H9 (cell line): ENCODE measurements around the gene EDAR. TPM values are rescaled to one million over a fixed set of nuclear protein-coding genes. Genes with fewer than 3 reads are reported as not detected.

Experiments
- DNase-seq: peaks from one replicate; pipeline ENCODE4 v3.0.0-alpha.2; 2017
- H2AFZ ChIP-seq: one replicate; pipeline ENCODE4 v1.6.1; 2013; ENCODE audit warnings: mild to moderate bottlenecking, low read length, control low read depth, moderate library complexity
- H2AK5ac ChIP-seq: 2 replicates; pipeline ENCODE4 v1.6.1; 2013; ENCODE audit warnings: low read length, control low read depth, mixed read lengths; ENCODE audit not compliant: insufficient read length
- H2BK120ac ChIP-seq: one replicate; pipeline ENCODE4 v1.6.1; 2013; ENCODE audit warnings: low read depth, mild to moderate bottlenecking, low read length, control low read depth, inconsistent platforms; ENCODE audit not compliant: poor library complexity, severe bottlenecking
- H2BK12ac ChIP-seq: 2 replicates; pipeline ENCODE4 v1.6.1; 2013; ENCODE audit warnings: low read length, control low read depth, mixed read lengths, low read depth; ENCODE audit not compliant: insufficient read length
- H2BK15ac ChIP-seq: 2 replicates; pipeline ENCODE4 v1.6.1; 2013; ENCODE audit warnings: low read depth, low read length, control low read depth
- H2BK20ac ChIP-seq: one replicate; pipeline ENCODE4 v1.6.1; 2013; ENCODE audit warnings: low read depth, mild to moderate bottlenecking, low read length, control low read depth, inconsistent platforms; ENCODE audit not compliant: poor library complexity, severe bottlenecking
- H2BK5ac ChIP-seq: 2 replicates; pipeline ENCODE4 v1.6.1; 2013; ENCODE audit warnings: low read length, control low read depth, mixed read lengths; ENCODE audit not compliant: insufficient read length
- H3K14ac ChIP-seq: 2 replicates; pipeline ENCODE4 v1.6.1; 2013; ENCODE audit warnings: low read length, control low read depth; ENCODE audit not compliant: insufficient read depth
- H3K18ac ChIP-seq: 2 replicates; pipeline ENCODE4 v1.6.1; 2013; ENCODE audit warnings: low read depth, mild to moderate bottlenecking, mixed read lengths, low read length, control low read depth; ENCODE audit not compliant: insufficient read length
- H3K23ac ChIP-seq: 2 replicates; pipeline ENCODE4 v1.6.1; 2013; ENCODE audit warnings: low read length, control low read depth, mixed read lengths, low read depth; ENCODE audit not compliant: insufficient read length
- H3K23me2 ChIP-seq: 2 replicates; pipeline ENCODE4 v1.6.1; 2013; ENCODE audit warnings: low read depth, mild to moderate bottlenecking, mixed read lengths, low read length, control low read depth; ENCODE audit not compliant: insufficient read length, poor library complexity, severe bottlenecking
- H3K27ac ChIP-seq: 2 replicates; pipeline ENCODE4 v1.5.1; 2013; ENCODE audit warnings: low read length, control low read depth, mixed read lengths, low read depth; ENCODE audit not compliant: insufficient read length
- H3K27me3 ChIP-seq: 2 replicates; pipeline ENCODE4 v1.6.1; 2013; ENCODE audit warnings: low read length, control low read depth, inconsistent platforms; ENCODE audit not compliant: insufficient read depth
- H3K4ac ChIP-seq: 2 replicates; pipeline ENCODE4 v1.6.1; 2013; ENCODE audit warnings: low read depth, mild to moderate bottlenecking, control low read depth, inconsistent platforms, low read length, moderate library complexity
- H3K4me1 ChIP-seq: 2 replicates; pipeline ENCODE4 v1.6.1; 2013; ENCODE audit warnings: low read length, control low read depth, inconsistent platforms; ENCODE audit not compliant: insufficient read depth
- H3K4me2 ChIP-seq: 2 replicates; pipeline ENCODE4 v1.6.1; 2013; ENCODE audit warnings: low read length, control low read depth, mixed read lengths; ENCODE audit not compliant: insufficient read length, insufficient read depth
- H3K56ac ChIP-seq: 2 replicates; pipeline ENCODE4 v1.6.1; 2013; ENCODE audit warnings: low read depth, mild to moderate bottlenecking, mixed read lengths, low read length, control low read depth; ENCODE audit not compliant: insufficient read length
- H3K79me1 ChIP-seq: 2 replicates; pipeline ENCODE4 v1.6.1; 2013; ENCODE audit warnings: low read depth, mild to moderate bottlenecking, moderate library complexity, low read length, control low read depth, inconsistent platforms; ENCODE audit not compliant: insufficient read depth, poor library complexity, severe bottlenecking
- H3K79me2 ChIP-seq: 2 replicates; pipeline ENCODE4 v1.6.1; 2013; ENCODE audit warnings: low read length, control low read depth, inconsistent platforms; ENCODE audit not compliant: insufficient read depth
- H3K9ac ChIP-seq: 2 replicates; pipeline ENCODE4 v1.6.1; 2013; ENCODE audit warnings: low read length, control low read depth, mixed read lengths; ENCODE audit not compliant: insufficient read length; ENCODE audit errors: extremely low read depth
- H3K9me3 ChIP-seq: one replicate; pipeline ENCODE4 v1.6.1; 2013; ENCODE audit warnings: low read depth, low read length, inconsistent platforms; ENCODE audit not compliant: control insufficient read depth
- H3T11ph ChIP-seq: one replicate; pipeline ENCODE4 v1.6.1; 2013; ENCODE audit warnings: mild to moderate bottlenecking, low read length, control low read depth, inconsistent platforms
- H4K20me1 ChIP-seq: one replicate; pipeline ENCODE4 v1.6.1; 2013; ENCODE audit not compliant: control insufficient read depth, insufficient read length, insufficient read depth
- H4K5ac ChIP-seq: 2 replicates; pipeline ENCODE4 v1.6.1; 2013; ENCODE audit warnings: low read depth, mild to moderate bottlenecking, mixed read lengths, low read length, control low read depth; ENCODE audit not compliant: insufficient read length
- H4K8ac ChIP-seq: replicated peaks from 2 replicates; pipeline ENCODE4 v1.6.1; 2013; ENCODE audit warnings: low read length, control low read depth, mixed read lengths, low read depth; ENCODE audit not compliant: insufficient read length
- H4K91ac ChIP-seq: 2 replicates; pipeline ENCODE4 v1.6.1; 2013; ENCODE audit warnings: low read depth, mild to moderate bottlenecking, moderate library complexity, mixed read lengths, low read length, control low read depth; ENCODE audit not compliant: insufficient read length
- H3K27ac Mint-ChIP-seq, 3 experiments: 2 replicates in 2 of 3; 3 replicates in 1 of 3; pipeline ENCODE4 v1.8.0; 2020 to 2021; ENCODE audit warnings: mixed read lengths in 3 of 3, mild to moderate bottlenecking in 1 of 3, moderate library complexity in 1 of 3
- H3K27me3 Mint-ChIP-seq: 2 replicates; pipeline ENCODE4 v1.8.0; 2021; ENCODE audit warnings: low read depth, mild to moderate bottlenecking, moderate library complexity, mixed read lengths
- H3K36me3 Mint-ChIP-seq, 3 experiments: 2 replicates in 2 of 3; 3 replicates in 1 of 3; pipeline ENCODE4 v1.8.0; 2020 to 2021; ENCODE audit warnings: low read depth in 3 of 3, mixed read lengths in 3 of 3; ENCODE audit not compliant: insufficient read depth in 1 of 3
- H3K4me1 Mint-ChIP-seq, 2 experiments: 2 replicates each; pipeline ENCODE4 v1.8.0; 2020; ENCODE audit warnings: mixed read lengths in 2 of 2
- H3K4me3 Mint-ChIP-seq, 2 experiments: 2 replicates in 1 of 2; 3 replicates in 1 of 2; pipeline ENCODE4 v1.8.0; 2020 to 2021; ENCODE audit warnings: mild to moderate bottlenecking in 2 of 2, mixed read lengths in 2 of 2, moderate library complexity in 1 of 2
- H3K9me3 Mint-ChIP-seq, 2 experiments: 2 replicates in 1 of 2; 3 replicates in 1 of 2; pipeline ENCODE4 v1.8.0; 2020; ENCODE audit warnings: mild to moderate bottlenecking in 2 of 2, mixed read lengths in 2 of 2, moderate library complexity in 1 of 2
- CTCF ChIP-seq: fragments of 200-600 bp; sonication (generic); conservative IDR thresholded peaks from 3 replicates; pipeline ENCODE4 v1.8.0; 2021; ENCODE audit warnings: antibody characterized with exemption, mild to moderate bottlenecking
- WGBS: extraction: QIAGEN DNeasy Blood & Tissue Kit; methylation state at CpG from one replicate; pipeline ENCODE4 v1.1.7; 2013; ENCODE audit warnings: missing lambda C conversion rate, low lambda C conversion rate, mixed read lengths; ENCODE audit not compliant: insufficient read length; ENCODE audit errors: extremely low coverage; 5-methylcytosine and 5-hydroxymethylcytosine counted together
- total RNA-seq: library from RNA; stranded (reverse); gene quantifications from 2 replicates; pipeline ENCODE4 v1.2.1, GENCODE V29; 2021

The EDAR gene
- total RNA-seq, 1 experiment from 2014 or later = not detected

GRCh38 chr2:108979461-108979860, 9.6 kb downstream of the EDAR start:
- no peak for DNase-seq
- no peaks in the 10 kb centered on the region for H3K9me3 Mint-ChIP-seq
- H2BK120ac ChIP-seq = no peak overlapping the region
- H3K23ac ChIP-seq = no peak overlapping the region
- H3K14ac ChIP-seq = no peak overlapping the region; the same call in 1 of the 2 replicates
- no peak overlapping the region for H2BK20ac ChIP-seq
- H3K4me1 Mint-ChIP-seq = peaks cover 0 to 5% of the 10 kb centered on the region in 2 experiments; a peak in 1 of 4 replicates
- no CpG with 5 or more reads among the region's 3 CpGs for WGBS
- no peak overlapping the region for H3K27ac ChIP-seq
- H3K79me2 ChIP-seq = no peaks in the 10 kb centered on the region
- H2BK12ac ChIP-seq = no peak overlapping the region
- no peaks in the 10 kb centered on the region; the same call in 1 of the 2 replicates for H3K27me3 ChIP-seq
- no peak overlapping the region for H3K4ac ChIP-seq
- no peak overlapping the region for H3K4me2 ChIP-seq
- no peak overlapping the region for H4K91ac ChIP-seq
- no peak overlapping the region for H3K4me3 Mint-ChIP-seq
- no peaks in the 10 kb centered on the region for H3K79me1 ChIP-seq
- no peak overlapping the region for H2BK15ac ChIP-seq
- no peak overlapping the region for H2AFZ ChIP-seq
- H4K8ac ChIP-seq = no peak overlapping the region
- H3K23me2 ChIP-seq = no peaks in the 10 kb centered on the region
- no peak overlapping the region for H4K5ac ChIP-seq
- no peaks in the 10 kb centered on the region for H4K20me1 ChIP-seq
- no peak overlapping the region for H3K56ac ChIP-seq
- H3K4me1 ChIP-seq = no peaks in the 10 kb centered on the region
- H3K9me3 ChIP-seq = no peaks in the 10 kb centered on the region
- H3T11ph ChIP-seq = no peak overlapping the region
- H2BK5ac ChIP-seq = no peak overlapping the region
- no peaks in the 10 kb centered on the region; a peak in 1 of 7 replicates for H3K36me3 Mint-ChIP-seq
- H2AK5ac ChIP-seq = no peak overlapping the region
- no peak for TF ChIP-seq CTCF
- no peak overlapping the region for H3K27ac Mint-ChIP-seq
- H3K9ac ChIP-seq = no peak overlapping the region
- no peak overlapping the region for H3K18ac ChIP-seq
- H3K27me3 Mint-ChIP-seq = peaks cover 12% of the 10 kb centered on the region
